Jurkat, Clone E6-1 (cell line): ENCODE data around the gene SPPL3.

Experiments used
- DNase-seq: peaks from one replicate; pipeline ENCODE4 v3.0.0-alpha.2; 2011; ENCODE audit warnings: low read depth, low spot score
- H3K4me3 ChIP-seq: 2 replicates; pipeline ENCODE4 v1.5.1; 2011; ENCODE audit warnings: mild to moderate bottlenecking, low read length, control low read depth, moderate library complexity

SPPL3 gene

GRCh38 chr12:120720234-120720986 is 183.7 kb downstream of the SPPL3 start:
- no peak for DNase-seq
- H3K4me3 ChIP-seq: no peak overlapping the region

DNA sequence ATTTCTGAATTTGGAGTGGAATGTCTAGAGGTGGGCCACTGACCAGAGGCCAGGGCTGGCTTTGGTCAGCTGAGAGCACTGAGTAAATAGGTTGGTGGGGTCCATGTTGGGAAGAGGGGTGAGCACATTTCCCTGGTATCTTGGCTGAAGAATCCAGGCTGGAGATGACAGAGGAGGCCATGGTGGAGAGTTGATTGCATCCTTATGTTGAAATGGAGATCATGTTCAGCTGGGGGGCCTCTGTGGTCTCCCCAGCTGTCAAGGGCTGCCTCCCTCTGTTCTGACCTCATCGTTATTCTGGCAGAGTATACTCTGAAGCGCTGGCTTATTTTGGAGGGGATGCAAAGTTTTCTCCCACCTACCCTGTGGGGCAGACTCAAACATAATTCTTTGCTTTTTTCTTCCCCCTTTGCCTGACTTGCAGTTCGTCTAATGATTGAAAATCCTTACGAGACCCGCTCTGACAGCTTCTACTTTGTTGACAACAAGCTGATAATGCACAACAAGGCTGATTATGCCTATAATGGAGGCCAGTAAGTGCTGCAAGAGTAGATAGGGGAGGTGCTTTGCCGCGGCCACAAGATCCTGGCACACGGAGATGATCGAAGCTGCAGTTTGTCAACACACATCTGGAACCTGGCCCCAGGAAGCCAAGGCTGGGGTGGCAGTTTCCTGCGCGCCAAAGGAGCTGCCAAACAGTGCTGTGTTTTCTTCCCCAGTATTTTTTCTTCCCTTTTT is 184.5 kb downstream of the SPPL3 start:
- no peak overlapping the region for H3K4me3 ChIP-seq
- DNase-seq: no peak

GRCh38 chr12:120719072-120719471 is 185.1 kb downstream of the SPPL3 start:
- H3K4me3 ChIP-seq: no peak overlapping the region
- DNase-seq: no peak

GRCh38 chr12:120718055-120718454 is 186.1 kb downstream of the SPPL3 start:
- no peak for DNase-seq
- H3K4me3 ChIP-seq: no peak overlapping the region

DNA sequence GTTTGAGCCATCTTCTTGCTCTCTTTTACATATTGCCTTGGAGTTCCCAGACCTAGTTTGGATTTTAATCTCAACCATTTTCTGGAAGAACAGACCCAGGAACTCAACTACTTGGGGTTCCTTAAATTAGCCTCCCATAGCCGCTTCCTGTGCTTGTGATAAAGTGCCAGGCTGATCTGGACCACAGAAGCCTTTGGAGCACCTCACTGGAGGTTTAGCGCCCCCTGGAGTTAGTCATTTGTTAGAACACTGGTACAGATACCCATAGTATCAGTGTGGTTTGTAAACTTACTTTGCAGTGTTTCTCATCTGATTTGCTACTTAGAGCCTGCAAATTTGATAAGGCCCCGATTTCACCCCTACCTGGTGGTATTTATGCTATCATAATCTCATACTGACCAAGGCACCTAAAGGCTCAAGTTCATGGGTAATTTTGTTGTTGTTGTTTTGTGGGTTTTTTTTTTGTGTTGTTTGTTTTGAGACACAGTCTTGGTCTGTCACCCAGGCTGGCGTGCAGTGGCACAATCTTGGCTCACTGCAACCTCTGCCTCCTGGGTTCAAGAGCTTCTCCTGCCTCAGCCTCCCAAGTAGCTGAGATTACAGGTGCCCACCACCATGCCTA is 190.2 kb downstream of the SPPL3 start:
- H3K4me3 ChIP-seq: no peak overlapping the region
- DNase-seq: peak; percentile 87

DNA sequence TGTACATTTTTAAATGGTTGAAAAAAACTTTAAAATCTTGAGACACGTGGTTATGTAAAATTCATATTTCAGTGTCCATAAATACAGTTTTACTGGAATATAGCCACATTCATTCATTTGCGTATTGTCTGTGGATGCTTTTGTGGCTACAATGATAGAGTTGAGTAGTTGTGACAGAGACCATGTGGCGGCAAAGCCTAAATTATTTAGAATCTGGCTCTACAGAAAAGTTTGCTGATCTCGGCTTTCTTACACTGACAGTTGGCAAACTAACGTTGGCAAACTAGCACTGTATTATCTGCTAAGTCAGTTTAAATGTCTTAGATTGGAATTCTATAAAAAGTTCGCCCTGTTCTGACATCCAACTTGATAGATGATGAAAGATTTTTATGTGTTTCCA is 191.5 kb downstream of the SPPL3 start:
- DNase-seq: no peak
- no peak overlapping the region for H3K4me3 ChIP-seq
